HG03460 (cell line): ENCODE measurements around the gene FOXB1.

Source experiments
- ATAC-seq: cut with Tn5 transposase; IDR thresholded peaks from one replicate; pipeline ENCODE4 v1.9.1; 2021; ENCODE audit not compliant: unreplicated experiment

Gene FOXB1

GRCh38 chr15:59998950-59999611 is 5.0 kb upstream of the FOXB1 start:
- ATAC-seq: no peak

- no peak for ATAC-seq
Observed at GRCh38 chr15:59999612-60000112, 4.4 kb upstream of the FOXB1 start.

GRCh38 chr15:60000113-60000823 is 3.8 kb upstream of the FOXB1 start:
- no peak for ATAC-seq

GRCh38 chr15:60000824-60001609 is 3.1 kb upstream of the FOXB1 start:
- ATAC-seq: no peak

GRCh38 chr15:60001610-60002527 is 2.2 kb upstream of the FOXB1 start:
- no peak for ATAC-seq

GRCh38 chr15:60002528-60003218 is 1.4 kb upstream of the FOXB1 start:
- no peak for ATAC-seq

- no peak for ATAC-seq
Observed at GRCh38 chr15:60003243-60004008, 685 bp upstream of the FOXB1 start.

- ATAC-seq: no peak
Observed at GRCh38 chr15:60004846-60005351, 788 bp downstream of the FOXB1 start.

GRCh38 chr15:60005352-60006202 is 1.5 kb downstream of the FOXB1 start:
- ATAC-seq: no peak

GRCh38 chr15:60006203-60006862 is 2.2 kb downstream of the FOXB1 start:
- ATAC-seq: peak; percentile 58

- no peak for ATAC-seq
Observed at GRCh38 chr15:60006873-60007272, 2.8 kb downstream of the FOXB1 start.

GRCh38 chr15:60009124-60009960 is 5.2 kb downstream of the FOXB1 start:
- ATAC-seq: no peak

GRCh38 chr15:60009980-60010732 is 6.0 kb downstream of the FOXB1 start:
- ATAC-seq: no peak

- ATAC-seq: no peak
Observed at GRCh38 chr15:60010858-60011257, 6.7 kb downstream of the FOXB1 start.

GRCh38 chr15:60012695-60013094 is 8.6 kb downstream of the FOXB1 start:
- no peak for ATAC-seq
